MM.1S (cell line): ENCODE results near the gene ANKS1B.

ENCODE experiments used
- DNase-seq: peaks from one replicate; pipeline ENCODE4 v3.0.0-alpha.2; 2015
- H2AFZ ChIP-seq: fragments of 300-600 bp; sonication (generic); 2 replicates; pipeline ENCODE4 v1.6.0; 2016; ENCODE audit warnings: antibody characterized with exemption, low read length
- H3F3A ChIP-seq: fragments of 300-600 bp; sonication (generic); 2 replicates; pipeline ENCODE4 v1.6.1; 2016; ENCODE audit warnings: mild to moderate bottlenecking, antibody characterized with exemption, low read length, moderate library complexity, mixed read lengths; ENCODE audit not compliant: insufficient read depth
- H3K27ac ChIP-seq: fragments of 300-600 bp; sonication (generic); 2 replicates; pipeline ENCODE4 v1.5.1; 2016; ENCODE audit warnings: mild to moderate bottlenecking, low read length
- H3K27me3 ChIP-seq: fragments of 300-600 bp; sonication (generic); replicated peaks from 2 replicates; pipeline ENCODE4 v1.6.0; 2016; ENCODE audit warnings: low read length; ENCODE audit not compliant: insufficient read depth
- H3K36me3 ChIP-seq: fragments of 300-600 bp; sonication (generic); replicated peaks from 2 replicates; pipeline ENCODE4 v1.6.1; 2016; ENCODE audit warnings: mild to moderate bottlenecking, low read length, mixed read lengths; ENCODE audit not compliant: insufficient read depth
- H3K4me1 ChIP-seq: fragments of 300-600 bp; sonication (generic); 2 replicates; pipeline ENCODE4 v1.6.1; 2016; ENCODE audit warnings: low read length, mixed read lengths
- H3K4me2 ChIP-seq: fragments of 300-600 bp; sonication (generic); 2 replicates; pipeline ENCODE4 v1.6.0; 2016; ENCODE audit warnings: low read depth, low read length
- H3K4me3 ChIP-seq: fragments of 300-600 bp; sonication (generic); 2 replicates; pipeline ENCODE4 v1.5.1; 2016; ENCODE audit warnings: low read length, mixed read lengths
- H3K79me2 ChIP-seq: fragments of 300-600 bp; sonication (generic); 2 replicates; pipeline ENCODE4 v1.6.1; 2016; ENCODE audit warnings: mixed run types, low read length, mixed read lengths
- H3K9ac ChIP-seq: fragments of 300-600 bp; sonication (generic); 2 replicates; pipeline ENCODE4 v1.6.1; 2016; ENCODE audit warnings: low read length, mixed read lengths
- H3K9me2 ChIP-seq: fragments of 300-600 bp; sonication (generic); replicated peaks from 2 replicates; pipeline ENCODE4 v1.6.1; 2016; ENCODE audit warnings: mild to moderate bottlenecking, low read length, mixed read lengths; ENCODE audit not compliant: insufficient read depth
- H3K9me3 ChIP-seq: fragments of 300-600 bp; sonication (generic); replicated peaks from 2 replicates; pipeline ENCODE4 v1.6.1; 2016; ENCODE audit warnings: mild to moderate bottlenecking, low read length, mixed read lengths; ENCODE audit not compliant: insufficient read depth
- H4K20me1 ChIP-seq: fragments of 300-600 bp; sonication (generic); 2 replicates; pipeline ENCODE4 v1.6.1; 2016; ENCODE audit warnings: mild to moderate bottlenecking, low read length, moderate library complexity, mixed read lengths; ENCODE audit not compliant: insufficient read depth
- EZH2 ChIP-seq: fragments of 300-600 bp; sonication (generic); optimal IDR thresholded peaks from 2 replicates; pipeline ENCODE3; 2017; ENCODE audit warnings: low read depth, mild to moderate bottlenecking, antibody characterized with exemption, low read length, mixed read lengths
- EZH2phosphoT487 ChIP-seq: fragments of 300-600 bp; sonication (generic); IDR thresholded peaks from 2 replicates; pipeline ENCODE4 v1.6.1; 2018; ENCODE audit warnings: antibody characterized with exemption, low read length
- TF ChIP-seq, protein P1 (sequence below): fragments of 300-600 bp; sonication (generic); IDR thresholded peaks from 2 replicates; pipeline ENCODE4 v1.5.1; 2016; ENCODE audit warnings: antibody characterized with exemption, low read length, mixed read lengths

ANKS1B gene

DNA sequence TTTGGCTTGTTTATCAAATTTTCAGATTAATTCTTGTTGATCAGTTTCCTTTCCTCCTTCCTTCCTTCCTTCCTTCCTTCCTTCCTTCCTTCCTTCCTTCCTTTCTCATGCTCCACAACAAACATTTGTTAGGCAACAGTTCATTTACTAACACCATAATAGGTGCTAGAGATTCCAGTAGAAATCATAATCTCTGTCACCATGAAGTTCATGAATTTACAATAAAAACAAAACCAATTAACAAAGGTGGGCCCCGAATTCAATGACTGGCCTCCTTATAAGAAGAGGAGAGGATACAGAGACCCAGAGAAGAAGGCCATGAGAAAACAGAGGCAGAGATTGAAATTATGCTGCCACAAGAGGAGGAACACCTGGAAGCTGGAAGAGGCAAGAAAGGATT, 604.0 kb downstream of the ANKS1B start:
- no peaks in the 10 kb centered on the region for H3K36me3 ChIP-seq
- no peak overlapping the region for H3K4me2 ChIP-seq
- H3K9me3 ChIP-seq, result no peaks in the 10 kb centered on the region
- no peaks in the 10 kb centered on the region for H3F3A ChIP-seq
- no peak for DNase-seq
- no peaks in the 10 kb centered on the region for H3K4me1 ChIP-seq
- no peak overlapping the region for H3K4me3 ChIP-seq
- no peaks in the 10 kb centered on the region for H3K27me3 ChIP-seq
- TF ChIP-seq EZH2 (no peak), EZH2phosphoT487 (no peak)
- TF ChIP-seq, protein P1, sequence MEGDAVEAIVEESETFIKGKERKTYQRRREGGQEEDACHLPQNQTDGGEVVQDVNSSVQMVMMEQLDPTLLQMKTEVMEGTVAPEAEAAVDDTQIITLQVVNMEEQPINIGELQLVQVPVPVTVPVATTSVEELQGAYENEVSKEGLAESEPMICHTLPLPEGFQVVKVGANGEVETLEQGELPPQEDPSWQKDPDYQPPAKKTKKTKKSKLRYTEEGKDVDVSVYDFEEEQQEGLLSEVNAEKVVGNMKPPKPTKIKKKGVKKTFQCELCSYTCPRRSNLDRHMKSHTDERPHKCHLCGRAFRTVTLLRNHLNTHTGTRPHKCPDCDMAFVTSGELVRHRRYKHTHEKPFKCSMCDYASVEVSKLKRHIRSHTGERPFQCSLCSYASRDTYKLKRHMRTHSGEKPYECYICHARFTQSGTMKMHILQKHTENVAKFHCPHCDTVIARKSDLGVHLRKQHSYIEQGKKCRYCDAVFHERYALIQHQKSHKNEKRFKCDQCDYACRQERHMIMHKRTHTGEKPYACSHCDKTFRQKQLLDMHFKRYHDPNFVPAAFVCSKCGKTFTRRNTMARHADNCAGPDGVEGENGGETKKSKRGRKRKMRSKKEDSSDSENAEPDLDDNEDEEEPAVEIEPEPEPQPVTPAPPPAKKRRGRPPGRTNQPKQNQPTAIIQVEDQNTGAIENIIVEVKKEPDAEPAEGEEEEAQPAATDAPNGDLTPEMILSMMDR, result no peak
- H3K9ac ChIP-seq, result no peak overlapping the region
- H3K79me2 ChIP-seq, result no peaks in the 10 kb centered on the region
- no peak overlapping the region for H2AFZ ChIP-seq
- H3K27ac ChIP-seq, result no peak overlapping the region
- no peaks in the 10 kb centered on the region for H3K9me2 ChIP-seq
- no peaks in the 10 kb centered on the region for H4K20me1 ChIP-seq

DNA sequence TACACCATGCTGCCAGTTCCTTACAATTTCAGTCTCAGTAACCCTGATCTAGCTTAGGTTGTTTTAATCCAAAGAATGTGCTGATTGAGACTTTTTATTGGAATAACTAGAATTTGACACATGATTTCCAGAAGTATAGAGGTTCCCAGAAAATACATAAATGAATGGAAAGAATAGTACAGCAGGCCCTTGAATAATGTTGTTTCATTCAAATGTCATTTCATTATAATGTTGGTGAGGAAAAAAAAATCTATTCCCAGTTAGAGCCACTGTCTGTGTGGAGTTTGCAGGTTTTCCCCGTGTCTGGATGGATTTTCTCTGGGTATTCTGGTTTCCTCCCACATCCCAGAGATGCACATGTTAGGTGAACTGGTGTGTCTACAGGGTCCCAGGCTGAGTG, 610.7 kb downstream of the ANKS1B start:
- Histone ChIP-seq H3K27ac (no peak overlapping the region), H2AFZ (no peak overlapping the region)
- no peak for TF ChIP-seq EZH2
- TF ChIP-seq, protein P1, result no peak
- no peak for TF ChIP-seq EZH2phosphoT487

DNA sequence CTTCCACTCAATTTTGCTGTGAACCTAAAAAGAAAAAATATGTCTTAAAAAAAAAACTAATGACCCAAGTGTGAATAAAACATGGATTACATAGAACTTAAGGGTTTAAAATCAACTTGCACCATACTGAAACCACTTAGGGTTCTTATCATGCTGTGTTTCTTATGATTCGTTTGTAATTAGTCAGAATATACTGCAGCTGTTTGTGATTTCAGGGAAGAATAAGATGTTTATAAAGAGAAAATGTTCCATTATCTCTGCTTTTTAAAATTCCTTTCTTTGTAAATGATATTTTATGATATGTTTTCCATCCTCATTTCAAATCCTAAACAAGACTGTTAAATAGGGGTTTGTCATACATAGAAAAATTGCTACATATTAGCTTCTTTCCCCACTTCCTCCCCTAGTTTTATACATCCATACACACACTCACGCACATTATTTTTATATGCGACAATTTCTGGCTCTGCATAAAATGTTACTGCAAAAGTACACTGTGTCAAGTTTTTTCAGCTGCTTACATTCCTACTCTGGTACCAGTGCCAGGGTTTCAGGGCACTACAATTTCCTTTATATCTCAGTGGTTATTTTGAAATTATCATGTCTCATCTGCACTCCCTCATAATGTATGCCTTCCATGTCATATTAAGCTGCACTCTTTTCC, 612.3 kb downstream of the ANKS1B start:
- peaks cover 8% of the 10 kb centered on the region; the same call in 1 of the 2 replicates for H3K4me1 ChIP-seq
- no peaks in the 10 kb centered on the region for H3K9me2 ChIP-seq
- no peaks in the 10 kb centered on the region for H3F3A ChIP-seq
- no peak for DNase-seq
- no peaks in the 10 kb centered on the region for H3K9me3 ChIP-seq
- H3K36me3 ChIP-seq, result no peaks in the 10 kb centered on the region
- H3K79me2 ChIP-seq, result no peaks in the 10 kb centered on the region
- no peak overlapping the region for H2AFZ ChIP-seq
- TF ChIP-seq EZH2phosphoT487 (no peak), EZH2 (no peak)
- TF ChIP-seq, protein P1, result no peak
- no peak overlapping the region for H3K4me3 ChIP-seq
- no peak overlapping the region for H3K27ac ChIP-seq
- no peaks in the 10 kb centered on the region for H4K20me1 ChIP-seq
- no peaks in the 10 kb centered on the region for H3K27me3 ChIP-seq
- H3K4me2 ChIP-seq, result no peak overlapping the region
- no peak overlapping the region for H3K9ac ChIP-seq

More for the DNA sequence above, 610.7 kb downstream of the ANKS1B start:
- no peak overlapping the region for H3K4me2 ChIP-seq
- no peaks in the 10 kb centered on the region for H4K20me1 ChIP-seq
- no peaks in the 10 kb centered on the region for H3K9me3 ChIP-seq
- H3F3A ChIP-seq, result no peaks in the 10 kb centered on the region
- no peak for DNase-seq
- H3K4me1 ChIP-seq, result peaks cover 8% of the 10 kb centered on the region; the same call in 1 of the 2 replicates
- no peaks in the 10 kb centered on the region for H3K27me3 ChIP-seq
- no peak overlapping the region for H3K9ac ChIP-seq
- H3K36me3 ChIP-seq, result no peaks in the 10 kb centered on the region
- H3K4me3 ChIP-seq, result no peak overlapping the region
- H3K9me2 ChIP-seq, result no peaks in the 10 kb centered on the region
- H3K79me2 ChIP-seq, result no peaks in the 10 kb centered on the region
